HEK293 (cell line): Measurements from ENCODE around the gene GATAD1.

Experiments
- CTCF ChIP-seq: fragments of 450-650 bp; formaldehyde crosslinking; IDR thresholded peaks from 2 replicates; pipeline ENCODE4 v1.5.1; 2016; ENCODE audit warnings: missing biosample characterization, missing genetic modification characterization
- IKZF3 ChIP-seq: fragments of 450-650 bp; IDR thresholded peaks from 2 replicates; pipeline ENCODE4 v1.5.0; 2018; ENCODE audit warnings: missing biosample characterization, mild to moderate bottlenecking, missing genetic modification characterization, moderate library complexity
- ZNF146 ChIP-seq: fragments of 450-650 bp; formaldehyde crosslinking; IDR thresholded peaks from 2 replicates; pipeline ENCODE4 v1.5.1; 2016; ENCODE audit warnings: missing biosample characterization, missing genetic modification characterization
- ZNF175 ChIP-seq: fragments of 450-650 bp; formaldehyde crosslinking; IDR thresholded peaks from 2 replicates; pipeline ENCODE4 v1.5.1; 2016; ENCODE audit warnings: missing biosample characterization, missing genetic modification characterization
- ZNF354C ChIP-seq: fragments of 450-650 bp; formaldehyde crosslinking; IDR thresholded peaks from 2 replicates; pipeline ENCODE4 v1.5.1; 2016; ENCODE audit warnings: missing biosample characterization, missing genetic modification characterization, low read depth, borderline replicate concordance
- TF ChIP-seq, protein P1 (sequence below): fragments of 450-650 bp; formaldehyde crosslinking; IDR thresholded peaks from 2 replicates; pipeline ENCODE4 v1.5.1; 2016; ENCODE audit warnings: missing biosample characterization, missing genetic modification characterization, low read depth
- TF ChIP-seq, protein P2 (sequence below): sonication (generic); formaldehyde crosslinking; IDR thresholded peaks from 2 replicates; pipeline ENCODE4 v1.8.1; 2022; ENCODE audit warnings: mild to moderate bottlenecking, moderate library complexity, missing genetic modification reagents
- TF ChIP-seq, protein P3 (sequence below): fragments of 450-650 bp; formaldehyde crosslinking; IDR thresholded peaks from 2 replicates; pipeline ENCODE4 v1.5.1; 2017; ENCODE audit warnings: missing biosample characterization, mild to moderate bottlenecking, missing genetic modification characterization, moderate library complexity

- TF ChIP-seq CTCF (tag by site-specific recombination) (no peak), ZNF354C (tag by site-specific recombination) (no peak), IKZF3 (tag by site-specific recombination) (no peak), ZNF146 (tag by site-specific recombination) (no peak), ZNF175 (no peak)
- TF ChIP-seq, protein P1, sequence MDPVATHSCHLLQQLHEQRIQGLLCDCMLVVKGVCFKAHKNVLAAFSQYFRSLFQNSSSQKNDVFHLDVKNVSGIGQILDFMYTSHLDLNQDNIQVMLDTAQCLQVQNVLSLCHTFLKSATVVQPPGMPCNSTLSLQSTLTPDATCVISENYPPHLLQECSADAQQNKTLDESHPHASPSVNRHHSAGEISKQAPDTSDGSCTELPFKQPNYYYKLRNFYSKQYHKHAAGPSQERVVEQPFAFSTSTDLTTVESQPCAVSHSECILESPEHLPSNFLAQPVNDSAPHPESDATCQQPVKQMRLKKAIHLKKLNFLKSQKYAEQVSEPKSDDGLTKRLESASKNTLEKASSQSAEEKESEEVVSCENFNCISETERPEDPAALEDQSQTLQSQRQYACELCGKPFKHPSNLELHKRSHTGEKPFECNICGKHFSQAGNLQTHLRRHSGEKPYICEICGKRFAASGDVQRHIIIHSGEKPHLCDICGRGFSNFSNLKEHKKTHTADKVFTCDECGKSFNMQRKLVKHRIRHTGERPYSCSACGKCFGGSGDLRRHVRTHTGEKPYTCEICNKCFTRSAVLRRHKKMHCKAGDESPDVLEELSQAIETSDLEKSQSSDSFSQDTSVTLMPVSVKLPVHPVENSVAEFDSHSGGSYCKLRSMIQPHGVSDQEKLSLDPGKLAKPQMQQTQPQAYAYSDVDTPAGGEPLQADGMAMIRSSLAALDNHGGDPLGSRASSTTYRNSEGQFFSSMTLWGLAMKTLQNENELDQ (tag by site-specific recombination): no peak
- TF ChIP-seq, protein P2, sequence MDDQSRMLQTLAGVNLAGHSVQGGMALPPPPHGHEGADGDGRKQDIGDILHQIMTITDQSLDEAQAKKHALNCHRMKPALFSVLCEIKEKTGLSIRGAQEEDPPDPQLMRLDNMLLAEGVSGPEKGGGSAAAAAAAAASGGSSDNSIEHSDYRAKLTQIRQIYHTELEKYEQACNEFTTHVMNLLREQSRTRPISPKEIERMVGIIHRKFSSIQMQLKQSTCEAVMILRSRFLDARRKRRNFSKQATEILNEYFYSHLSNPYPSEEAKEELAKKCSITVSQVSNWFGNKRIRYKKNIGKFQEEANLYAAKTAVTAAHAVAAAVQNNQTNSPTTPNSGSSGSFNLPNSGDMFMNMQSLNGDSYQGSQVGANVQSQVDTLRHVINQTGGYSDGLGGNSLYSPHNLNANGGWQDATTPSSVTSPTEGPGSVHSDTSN (CRISPR knock-in tag): no peak
- TF ChIP-seq, protein P3, sequence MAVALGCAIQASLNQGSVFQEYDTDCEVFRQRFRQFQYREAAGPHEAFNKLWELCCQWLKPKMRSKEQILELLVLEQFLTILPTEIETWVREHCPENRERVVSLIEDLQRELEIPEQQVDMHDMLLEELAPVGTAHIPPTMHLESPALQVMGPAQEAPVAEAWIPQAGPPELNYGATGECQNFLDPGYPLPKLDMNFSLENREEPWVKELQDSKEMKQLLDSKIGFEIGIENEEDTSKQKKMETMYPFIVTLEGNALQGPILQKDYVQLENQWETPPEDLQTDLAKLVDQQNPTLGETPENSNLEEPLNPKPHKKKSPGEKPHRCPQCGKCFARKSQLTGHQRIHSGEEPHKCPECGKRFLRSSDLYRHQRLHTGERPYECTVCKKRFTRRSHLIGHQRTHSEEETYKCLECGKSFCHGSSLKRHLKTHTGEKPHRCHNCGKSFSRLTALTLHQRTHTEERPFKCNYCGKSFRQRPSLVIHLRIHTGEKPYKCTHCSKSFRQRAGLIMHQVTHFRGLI: no peak
These were observed 25.4 kb upstream of the GATAD1 start for GRCh38 chr7:92421676-92422435.
